GM21367 (cell line): Measurements from ENCODE around the gene NPFFR1.
A peak's percentile ranks its signal among the peaks of the same experiment; 100 is the strongest.

ENCODE experiments used
- ATAC-seq: cut with Tn5 transposase; IDR thresholded peaks from one replicate; pipeline ENCODE4 v1.9.1; 2021; ENCODE audit not compliant: unreplicated experiment

NPFFR1 gene

GRCh38 chr10:70315276-70315675, 31.5 kb upstream of the NPFFR1 start:
- no peak for ATAC-seq

GRCh38 chr10:70312972-70313371, 29.2 kb upstream of the NPFFR1 start:
- ATAC-seq = no peak

GRCh38 chr10:70312249-70312648, 28.4 kb upstream of the NPFFR1 start:
- no peak for ATAC-seq

GRCh38 chr10:70311698-70312097, 27.9 kb upstream of the NPFFR1 start:
- no peak for ATAC-seq

- ATAC-seq = no peak
Measured at GRCh38 chr10:70309661-70310060, 25.9 kb upstream of the NPFFR1 start.

- ATAC-seq = no peak
Measured at GRCh38 chr10:70308121-70309060, 24.6 kb upstream of the NPFFR1 start.

GRCh38 chr10:70306886-70307520, 23.2 kb upstream of the NPFFR1 start:
- ATAC-seq = no peak

GRCh38 chr10:70306181-70306705, 22.4 kb upstream of the NPFFR1 start:
- no peak for ATAC-seq

- no peak for ATAC-seq
Measured at GRCh38 chr10:70303730-70304129, 19.9 kb upstream of the NPFFR1 start.

DNA sequence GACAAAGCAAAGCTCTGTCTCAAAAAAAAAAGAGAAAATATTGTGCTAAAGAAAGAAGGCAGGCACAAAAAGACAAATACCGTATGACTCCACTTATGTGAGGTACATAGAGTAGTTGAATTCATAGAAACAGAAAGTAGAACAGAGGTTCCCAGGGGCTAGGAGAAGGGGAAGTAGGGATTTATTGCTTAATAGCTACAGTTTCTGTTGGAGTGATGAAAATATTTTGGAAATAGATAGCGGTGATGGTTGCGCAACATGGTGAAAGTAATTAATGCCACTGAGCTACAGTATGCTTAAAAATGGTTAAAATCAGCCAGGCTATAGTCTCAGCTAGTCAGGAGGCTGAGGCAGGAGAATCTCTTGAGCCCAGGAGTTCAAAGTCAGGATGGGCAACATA, 18.5 kb upstream of the NPFFR1 start:
- no peak for ATAC-seq

GRCh38 chr10:70300908-70301597, 17.2 kb upstream of the NPFFR1 start:
- ATAC-seq = no peak

DNA sequence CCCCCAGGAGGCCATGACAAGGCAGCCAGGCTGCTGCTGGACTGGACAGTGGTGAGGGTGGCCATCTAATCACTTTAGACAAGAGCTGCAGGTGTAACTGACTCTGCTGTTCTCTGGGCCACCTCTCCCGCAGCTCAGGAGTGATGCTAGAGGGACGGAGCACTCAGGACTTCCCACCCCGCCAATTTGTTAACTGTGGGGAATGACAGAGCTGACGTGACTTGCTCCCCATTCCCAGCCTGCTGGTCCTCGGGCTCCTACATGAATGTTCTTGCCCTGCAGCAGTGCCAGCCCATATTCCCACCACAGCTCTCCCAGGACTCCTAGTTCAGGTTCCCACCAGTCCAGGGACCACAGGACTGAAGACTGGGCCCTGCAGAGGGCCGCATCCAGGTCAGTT, 16.7 kb upstream of the NPFFR1 start:
- no peak for ATAC-seq

- no peak for ATAC-seq
Measured at GRCh38 chr10:70299876-70300275, 16.1 kb upstream of the NPFFR1 start.

DNA sequence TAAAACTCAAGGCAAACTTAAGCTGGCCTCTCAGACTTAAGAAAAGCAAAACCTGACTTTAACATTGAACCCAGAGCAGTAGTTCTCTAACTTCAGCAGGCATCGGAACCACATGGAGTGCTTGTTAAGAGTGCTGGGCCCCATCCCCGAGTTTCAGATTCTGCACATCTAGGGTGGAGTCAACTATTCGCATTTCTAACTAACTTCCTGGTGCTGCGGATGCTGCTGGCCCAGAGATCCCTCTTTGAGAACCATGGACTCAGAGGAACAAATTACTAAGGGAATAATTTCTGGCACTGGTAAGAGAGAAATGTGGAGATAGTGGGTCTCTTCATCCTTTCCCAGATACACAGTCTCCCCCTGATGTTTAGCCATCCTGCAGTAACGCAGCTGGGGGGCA, 14.6 kb upstream of the NPFFR1 start:
- ATAC-seq = no peak

- ATAC-seq = no peak
Measured at GRCh38 chr10:70297224-70297623, 13.4 kb upstream of the NPFFR1 start.

DNA sequence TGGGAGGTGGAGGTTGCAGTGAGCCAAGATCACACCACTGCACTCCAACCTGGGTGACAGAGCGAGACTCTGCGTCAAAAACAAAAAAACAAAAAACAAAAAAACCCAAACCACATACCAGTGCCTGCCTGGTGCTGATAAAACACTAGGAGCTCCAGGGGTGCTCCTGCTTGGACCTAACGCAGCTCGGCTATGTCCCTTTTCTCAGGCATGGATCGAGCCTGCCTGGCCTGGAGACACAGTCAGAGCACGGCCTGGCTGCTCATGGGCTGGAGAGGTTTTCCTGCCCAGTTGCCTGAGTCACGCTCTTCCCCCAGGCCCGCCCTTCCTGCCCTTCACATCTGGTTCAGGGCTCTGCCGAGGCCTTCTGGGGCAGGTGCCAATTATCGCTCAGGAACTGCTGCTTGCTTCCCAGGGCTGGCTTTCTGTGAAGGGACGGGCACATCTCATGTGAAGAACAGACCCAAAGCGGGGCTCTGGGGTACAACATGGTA, 12.6 kb upstream of the NPFFR1 start:
- no peak for ATAC-seq

- no peak for ATAC-seq
Measured at GRCh38 chr10:70295926-70296325, 12.1 kb upstream of the NPFFR1 start.

- no peak for ATAC-seq
Measured at GRCh38 chr10:70295321-70295720, 11.5 kb upstream of the NPFFR1 start.

GRCh38 chr10:70293169-70293843, 9.5 kb upstream of the NPFFR1 start:
- ATAC-seq = peak; percentile 77

DNA sequence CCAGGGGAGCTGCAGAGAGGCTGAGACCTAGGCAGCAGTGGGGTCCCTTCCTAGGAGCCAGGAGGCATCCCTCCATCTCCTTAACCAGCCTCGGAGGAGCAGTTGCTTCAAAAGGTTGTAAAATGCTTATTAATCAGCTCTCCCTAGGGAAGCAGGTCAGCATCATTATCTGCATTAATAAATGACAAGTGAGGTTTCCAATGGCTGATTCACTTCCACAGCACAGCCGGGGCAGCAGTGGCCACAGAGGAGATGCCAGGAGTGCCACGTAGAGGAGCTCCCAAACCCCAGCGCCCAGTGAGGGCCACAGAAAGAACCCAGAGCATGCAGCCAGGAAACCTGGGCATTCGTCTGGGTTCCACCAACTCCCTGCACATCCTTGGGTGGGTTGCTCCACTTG, 8.2 kb upstream of the NPFFR1 start:
- no peak for ATAC-seq

- no peak for ATAC-seq
Measured at GRCh38 chr10:70289739-70290138, 5.9 kb upstream of the NPFFR1 start.
